Mucosa of gallbladder (tissue), 1 donor: ENCODE data around the gene HOXC9. TPM values are rescaled to one million over a fixed set of nuclear protein-coding genes. Genes with fewer than 3 reads are reported as not detected.

Experiments
- DNase-seq: peaks from one replicate; pipeline ENCODE4 v3.0.0-alpha.2; 2020; ENCODE audit warnings: low spot score
- total RNA-seq: library from RNA; stranded (reverse); gene quantifications from one replicate; pipeline ENCODE4 v1.2.1, GENCODE V29; 2021
- donor health status: DM: no; HTN: no; CAD: no.

HOXC9 gene
- total RNA-seq, 1 donor from 2014 or later: not detected

GRCh38 chr12:54028314-54029201 is 28.6 kb downstream of the HOXC9 start, which contains the start of gene HOXC6:
Gene HOXC6 (plus strand): TSS chr12:54028440. CDS start chr12:54028522, 82 bp downstream.
- DNase-seq: no peak

- DNase-seq: no peak
Measured at GRCh38 chr12:54029529-54030441, 29.8 kb downstream of the HOXC9 start.

- DNase-seq: no peak
Measured at GRCh38 chr12:54030442-54030801, 30.5 kb downstream of the HOXC9 start.

- no peak for DNase-seq
Measured at GRCh38 chr12:54030889-54031471, 31.0 kb downstream of the HOXC9 start.

GRCh38 chr12:54031480-54031879 is 31.5 kb downstream of the HOXC9 start:
- DNase-seq: no peak

- DNase-seq: no peak
Measured at GRCh38 chr12:54032086-54032619, 32.2 kb downstream of the HOXC9 start.

- DNase-seq: peak; percentile 64
Measured at GRCh38 chr12:54032627-54033100, 32.7 kb downstream of the HOXC9 start, which contains the start of gene HOXC5. Gene HOXC5 (plus strand): TSS chr12:54033050. CDS start chr12:54033123, 73 bp downstream.

- no peak for DNase-seq
Measured at GRCh38 chr12:54033106-54033979, 33.4 kb downstream of the HOXC9 start.

- no peak for DNase-seq
Measured at GRCh38 chr12:54033980-54034784, 34.2 kb downstream of the HOXC9 start.

- no peak for DNase-seq
Measured at GRCh38 chr12:54034785-54035310, 34.9 kb downstream of the HOXC9 start.

- no peak for DNase-seq
Measured at GRCh38 chr12:54035568-54036264, 35.8 kb downstream of the HOXC9 start.

GRCh38 chr12:54036620-54037359 is 36.8 kb downstream of the HOXC9 start:
- no peak for DNase-seq

- DNase-seq: no peak
Measured at GRCh38 chr12:54037360-54038283, 37.7 kb downstream of the HOXC9 start.

- DNase-seq: no peak
Measured at GRCh38 chr12:54038284-54038870, 38.4 kb downstream of the HOXC9 start.

- DNase-seq: no peak
Measured at GRCh38 chr12:54038871-54039414, 39.0 kb downstream of the HOXC9 start.

- DNase-seq: no peak
Measured at GRCh38 chr12:54039417-54040147, 39.6 kb downstream of the HOXC9 start.
